ENCODE results near the gene PTTG1IP.
A peak's percentile ranks its signal among the peaks of the same experiment; 100 is the strongest.

The PTTG1IP gene

DNA sequence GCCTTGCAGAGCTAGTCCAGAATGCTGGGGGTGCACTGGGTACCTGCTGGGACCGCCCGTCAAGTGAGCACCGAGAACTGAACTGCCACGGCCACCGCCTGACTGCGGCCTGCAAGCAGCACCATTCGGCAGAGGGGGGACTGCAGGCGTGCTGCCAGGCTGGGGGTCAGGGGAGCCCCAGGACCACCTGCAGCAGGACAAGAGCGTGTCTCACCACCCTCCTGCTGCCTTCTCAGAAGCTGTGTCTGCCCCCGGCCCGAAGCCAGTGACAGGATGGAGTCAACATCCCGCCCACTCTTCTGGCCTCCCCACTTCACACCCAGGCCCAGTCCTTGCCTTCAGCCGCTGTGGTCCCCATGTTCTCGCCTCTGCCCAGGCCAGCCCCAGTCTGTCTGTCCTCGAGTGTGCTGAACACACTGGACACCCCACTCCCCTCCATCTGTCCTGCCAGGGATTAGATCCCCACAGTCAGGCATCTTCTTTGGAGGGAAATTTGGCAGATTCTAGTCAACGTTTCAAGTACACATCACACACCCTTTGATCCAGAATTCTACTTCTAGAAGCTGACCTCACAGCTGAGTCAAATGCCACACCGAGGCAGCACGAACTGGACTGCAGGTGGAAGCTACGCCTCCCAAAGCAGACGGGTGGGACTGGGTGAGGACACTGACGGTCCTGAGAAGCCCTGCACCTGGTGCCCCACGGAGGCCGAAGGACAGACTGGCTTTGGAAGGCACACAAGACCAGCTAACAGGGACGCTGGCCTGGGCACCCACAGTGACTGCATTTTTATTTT lies 26.0 kb downstream of the PTTG1IP start:
- DNase-seq: no peak
- Histone ChIP-seq H3K27me3 (replicated peaks in 2 of 5; ENCODE audit: control insufficient read depth in 4 of 5, insufficient read depth in 5 of 5, low read length in 4 of 5) (no peaks in the 10 kb centered on the region), H3K9me3 (ENCODE audit: control extremely low read depth in 1 of 5, control insufficient read depth in 4 of 5, insufficient read depth in 2 of 5, low read depth in 1 of 5, low read length in 4 of 5) (no peaks in the 10 kb centered on the region), H3K4me3 (ENCODE audit: control insufficient read depth in 1 of 7, extremely low read depth in 1 of 7, insufficient read depth in 4 of 7, low read depth in 2 of 7, low read length in 6 of 7) (no peak overlapping the region), H3K4me1 (ENCODE audit: control extremely low read depth in 1 of 4, control insufficient read depth in 4 of 4, insufficient read depth in 4 of 4, low read length in 3 of 4) (peaks cover 6 to 43% (median 31%) of the 10 kb centered on the region in 4 experiments), H3K27ac (ENCODE audit: insufficient read depth in 1 of 2, low read depth in 1 of 2, low read length in 2 of 2, poor library complexity in 1 of 2, severe bottlenecking in 2 of 2) (no peak overlapping the region), H3K36me3 (ENCODE audit: control insufficient read depth in 4 of 4, insufficient read depth in 4 of 4, low read length in 3 of 4) (peaks cover 4 to 42% (median 31%) of the 10 kb centered on the region in 4 experiments)
- ChIA-PET POLR2A (interaction anchor here (0.9 to 2.8 kb wide), 2 partner anchors 20 to 27 kb away, joined by 3 to 7 read pairs; partner anchors contain the start of gene PTTG1IP), CTCF (interaction anchor here (0.7 to 2.5 kb wide), 8 partner anchors 8 to 85 kb away, joined by 3 to 8 read pairs (median 3); no protein-coding TSS in a partner anchor)
- WGBS (ENCODE audit: insufficient coverage): 98% methylated on average over 23 of the region's 24 CpGs

DNA sequence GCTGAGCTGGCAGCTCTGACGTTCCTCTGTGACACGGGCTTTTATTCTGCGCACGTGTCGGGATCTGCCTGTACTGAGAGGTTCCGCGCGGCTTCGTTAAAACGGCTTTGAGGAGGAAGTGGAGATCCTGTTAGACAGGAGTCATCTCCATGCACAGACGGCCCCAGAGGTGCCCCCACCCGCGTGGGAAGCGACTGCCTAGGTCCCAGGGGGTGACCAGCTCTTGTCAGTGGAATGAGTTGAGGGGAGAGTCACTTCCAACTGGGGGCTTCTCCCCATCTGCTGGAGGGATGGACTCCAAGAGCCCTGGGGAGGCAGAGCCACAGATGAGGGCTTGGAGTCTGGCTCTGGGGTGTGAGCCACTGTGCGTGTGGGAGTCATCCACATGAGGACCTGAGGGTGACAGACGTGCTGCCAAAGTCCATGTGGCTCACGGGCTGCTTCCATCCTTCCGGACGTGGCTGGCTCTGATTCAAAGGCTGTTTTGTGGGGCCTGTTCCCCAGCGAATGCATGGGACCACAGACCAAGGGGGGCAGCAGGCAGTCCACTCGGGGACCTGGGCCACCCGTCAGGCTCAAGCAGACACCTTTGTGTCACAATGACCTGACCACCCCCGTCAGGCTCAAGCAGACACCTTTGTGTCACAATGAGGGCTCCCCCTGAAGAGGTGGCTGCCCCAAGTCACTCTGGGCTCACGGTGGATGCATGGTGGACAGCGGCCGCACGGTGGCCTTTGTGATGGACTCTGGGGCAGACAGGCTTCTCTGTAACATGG lies 26.8 kb downstream of the PTTG1IP start:
- H3K4me3 ChIP-seq (ENCODE audit: control insufficient read depth in 1 of 7, extremely low read depth in 1 of 7, insufficient read depth in 4 of 7, low read depth in 2 of 7, low read length in 6 of 7): peak overlapping the region in 5 of 7 experiments; percentile 5 to 77 (median 64)
- no peaks in the 10 kb centered on the region for H3K9me3 ChIP-seq (ENCODE audit: control extremely low read depth in 1 of 5, control insufficient read depth in 4 of 5, insufficient read depth in 2 of 5, low read depth in 1 of 5, low read length in 4 of 5)
- no peak overlapping the region for H3K27ac ChIP-seq (ENCODE audit: insufficient read depth in 1 of 2, low read depth in 1 of 2, low read length in 2 of 2, poor library complexity in 1 of 2, severe bottlenecking in 2 of 2)
- ChIA-PET CTCF (interaction anchor here (0.7 to 2.5 kb wide), 10 partner anchors 9 to 86 kb away, joined by 3 to 8 read pairs (median 3); no protein-coding TSS in a partner anchor), POLR2A (interaction anchor here (0.7 to 2.8 kb wide), 4 partner anchors 8 to 61 kb away, joined by 3 to 7 read pairs (median 4); partner anchors contain the start of gene PTTG1IP)
- H3K27me3 ChIP-seq (replicated peaks in 2 of 5; ENCODE audit: control insufficient read depth in 4 of 5, insufficient read depth in 5 of 5, low read length in 4 of 5): no peaks in the 10 kb centered on the region
- peaks cover 4 to 34% (median 30%) of the 10 kb centered on the region in 4 experiments for H3K36me3 ChIP-seq (ENCODE audit: control insufficient read depth in 4 of 4, insufficient read depth in 4 of 4, low read length in 3 of 4)
- WGBS (ENCODE audit: insufficient coverage): 31% methylated on average over 25 of the region's 27 CpGs
- peak; percentile 57 to 83 (median 80) for DNase-seq
- H3K4me1 ChIP-seq (ENCODE audit: control extremely low read depth in 1 of 4, control insufficient read depth in 4 of 4, insufficient read depth in 4 of 4, low read length in 3 of 4): peaks cover 3 to 35% (median 27%) of the 10 kb centered on the region in 4 experiments

DNA sequence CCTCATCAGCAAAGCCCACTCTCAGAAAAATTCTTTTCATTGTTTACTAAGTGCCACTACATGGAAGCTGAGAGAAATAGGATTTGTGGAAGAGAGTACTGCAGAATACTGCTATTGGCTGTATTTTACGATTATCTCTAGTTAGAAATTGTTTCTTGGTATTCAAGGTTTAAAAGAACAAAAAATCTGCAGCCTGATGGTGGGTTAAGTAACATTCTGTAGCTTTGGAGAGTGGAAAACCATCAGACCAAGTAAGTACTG lies 27.3 kb downstream of the PTTG1IP start:
- peaks cover 4 to 30% (median 27%) of the 10 kb centered on the region in 4 experiments for H3K36me3 ChIP-seq (ENCODE audit: control insufficient read depth in 4 of 4, insufficient read depth in 4 of 4, low read length in 3 of 4)
- H3K27me3 ChIP-seq (replicated peaks in 2 of 5; ENCODE audit: control insufficient read depth in 4 of 5, insufficient read depth in 5 of 5, low read length in 4 of 5): no peaks in the 10 kb centered on the region
- H3K4me3 ChIP-seq (ENCODE audit: control insufficient read depth in 1 of 7, extremely low read depth in 1 of 7, insufficient read depth in 4 of 7, low read depth in 2 of 7, low read length in 6 of 7): peak overlapping the region in 6 of 7 experiments; percentile 32 to 77 (median 62)
- ChIA-PET CTCF (interaction anchor here (0.7 to 2.5 kb wide), 9 partner anchors 9 to 86 kb away, joined by 3 to 8 read pairs (median 3); no protein-coding TSS in a partner anchor), POLR2A (interaction anchor here (0.6 to 2.8 kb wide), 5 partner anchors 9 to 62 kb away, joined by 3 to 7 read pairs (median 4); partner anchors contain the start of gene PTTG1IP)
- H3K27ac ChIP-seq (ENCODE audit: insufficient read depth in 1 of 2, low read depth in 1 of 2, low read length in 2 of 2, poor library complexity in 1 of 2, severe bottlenecking in 2 of 2): peak overlapping the region in 1 of 2 experiments; percentile 22
- H3K4me1 ChIP-seq (ENCODE audit: control extremely low read depth in 1 of 4, control insufficient read depth in 4 of 4, insufficient read depth in 4 of 4, low read length in 3 of 4): peaks cover 0 to 30% (median 25%) of the 10 kb centered on the region in 4 experiments
- DNase-seq: no peak
- WGBS (ENCODE audit: insufficient coverage): 0% methylated on average over 1 of the region's 1 CpG
- H3K9me3 ChIP-seq (ENCODE audit: control extremely low read depth in 1 of 5, control insufficient read depth in 4 of 5, insufficient read depth in 2 of 5, low read depth in 1 of 5, low read length in 4 of 5): no peaks in the 10 kb centered on the region

DNA sequence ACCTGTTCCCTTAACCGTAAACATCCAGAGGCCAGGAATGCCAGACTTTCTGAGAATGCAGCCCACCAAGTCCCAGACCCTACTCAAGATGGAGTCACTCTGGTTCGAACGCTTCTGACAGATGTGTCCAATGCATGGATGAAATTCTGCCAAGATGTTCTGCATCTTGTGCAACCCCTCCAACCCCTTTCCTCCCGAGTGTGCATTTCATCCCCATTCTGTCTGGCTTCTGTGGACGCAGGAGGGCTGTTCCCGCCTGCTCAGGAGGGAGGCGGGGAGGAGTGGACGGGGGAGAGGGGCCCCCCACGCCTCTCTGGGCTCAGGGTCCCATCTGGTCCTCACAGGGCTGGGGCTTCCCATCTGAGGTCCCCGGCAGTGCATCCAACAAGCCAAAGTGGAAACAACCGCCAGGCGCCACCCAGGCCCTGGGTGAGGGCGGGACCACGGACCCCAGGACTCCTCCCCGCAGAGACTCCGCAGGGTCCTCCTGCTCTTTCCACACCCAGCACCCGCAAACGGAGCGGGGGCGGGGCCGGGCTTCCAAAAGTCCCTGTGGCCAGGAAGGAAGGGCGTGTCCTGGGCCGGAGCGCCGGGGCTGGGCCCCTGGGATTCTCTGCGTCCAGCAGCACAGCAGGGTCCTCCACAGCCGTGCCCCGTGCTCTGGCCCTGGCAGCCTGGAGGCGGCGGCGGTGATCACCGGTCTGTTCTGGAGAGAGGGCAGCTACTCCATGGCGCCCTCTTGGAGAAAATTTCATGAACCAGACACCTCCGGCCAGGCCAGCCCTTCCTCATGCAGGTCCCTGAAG lies 27.9 kb downstream of the PTTG1IP start:
- CTCF ChIA-PET: interaction anchor here (0.9 to 2.5 kb wide), 7 partner anchors 8 to 87 kb away, joined by 3 to 8 read pairs (median 4); no protein-coding TSS in a partner anchor
- Histone ChIP-seq H3K36me3 (ENCODE audit: control insufficient read depth in 4 of 4, insufficient read depth in 4 of 4, low read length in 3 of 4) (peaks cover 2 to 25% (median 22%) of the 10 kb centered on the region in 4 experiments), H3K9me3 (ENCODE audit: control extremely low read depth in 1 of 5, control insufficient read depth in 4 of 5, insufficient read depth in 2 of 5, low read depth in 1 of 5, low read length in 4 of 5) (no peaks in the 10 kb centered on the region), H3K4me3 (ENCODE audit: control insufficient read depth in 1 of 7, extremely low read depth in 1 of 7, insufficient read depth in 4 of 7, low read depth in 2 of 7, low read length in 6 of 7) (peak overlapping the region; percentile 30 to 77 (median 59)), H3K27ac (ENCODE audit: insufficient read depth in 1 of 2, low read depth in 1 of 2, low read length in 2 of 2, poor library complexity in 1 of 2, severe bottlenecking in 2 of 2) (peak overlapping the region in 1 of 2 experiments; percentile 22), H3K4me1 (ENCODE audit: control extremely low read depth in 1 of 4, control insufficient read depth in 4 of 4, insufficient read depth in 4 of 4, low read length in 3 of 4) (peaks cover 0 to 28% (median 23%) of the 10 kb centered on the region in 4 experiments), H3K27me3 (replicated peaks in 2 of 5; ENCODE audit: control insufficient read depth in 4 of 5, insufficient read depth in 5 of 5, low read length in 4 of 5) (no peaks in the 10 kb centered on the region)
- DNase-seq: peak; percentile 65 to 82 (median 80)
- 11% methylated on average over 17 of the region's 34 CpGs for WGBS (ENCODE audit: insufficient coverage)
- POLR2A ChIA-PET: interaction anchor here (0.6 to 1.1 kb wide), 4 partner anchors 9 to 62 kb away, joined by 3 to 5 read pairs (median 4); no protein-coding TSS in a partner anchor

DNA sequence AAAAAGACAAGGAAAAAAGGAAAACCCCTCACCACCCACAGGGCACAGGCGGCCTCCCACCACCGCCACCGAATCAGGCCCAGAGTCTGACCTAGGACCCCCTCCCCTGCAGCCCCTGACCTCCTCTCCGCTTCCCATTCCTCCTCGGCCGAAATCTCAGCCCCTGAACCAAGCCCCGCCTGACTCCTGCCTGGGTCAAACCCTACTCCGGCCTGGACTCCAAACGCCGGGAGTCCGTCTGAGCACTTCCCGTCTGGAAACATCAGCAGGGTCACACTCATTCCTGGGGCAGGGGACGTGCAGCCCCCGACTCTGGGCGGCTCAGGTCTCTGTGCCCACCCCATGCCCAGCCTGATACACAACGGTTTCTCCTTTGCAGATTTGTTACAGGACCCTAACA lies 29.2 kb downstream of the PTTG1IP start:
- POLR2A ChIA-PET: no interaction called here
- Histone ChIP-seq H3K27ac (ENCODE audit: insufficient read depth in 1 of 2, low read depth in 1 of 2, low read length in 2 of 2, poor library complexity in 1 of 2, severe bottlenecking in 2 of 2) (no peak overlapping the region), H3K9me3 (ENCODE audit: control extremely low read depth in 1 of 5, control insufficient read depth in 4 of 5, insufficient read depth in 2 of 5, low read depth in 1 of 5, low read length in 4 of 5) (no peaks in the 10 kb centered on the region), H3K36me3 (ENCODE audit: control insufficient read depth in 4 of 4, insufficient read depth in 4 of 4, low read length in 3 of 4) (peaks cover 0 to 11% (median 8%) of the 10 kb centered on the region in 4 experiments), H3K4me3 (ENCODE audit: control insufficient read depth in 1 of 7, extremely low read depth in 1 of 7, insufficient read depth in 4 of 7, low read depth in 2 of 7, low read length in 6 of 7) (no peak overlapping the region), H3K27me3 (replicated peaks in 2 of 5; ENCODE audit: control insufficient read depth in 4 of 5, insufficient read depth in 5 of 5, low read length in 4 of 5) (no peaks in the 10 kb centered on the region), H3K4me1 (ENCODE audit: control extremely low read depth in 1 of 4, control insufficient read depth in 4 of 4, insufficient read depth in 4 of 4, low read length in 3 of 4) (peaks cover 0 to 24% (median 23%) of the 10 kb centered on the region in 4 experiments)
- no peak for DNase-seq
- 93% methylated on average over 10 of the region's 16 CpGs for WGBS (ENCODE audit: insufficient coverage)
- CTCF ChIA-PET: interaction anchor here (0.8 to 0.9 kb wide), 3 partner anchors 30 to 46 kb away, joined by 3 read pairs; partner anchors contain the start of gene PTTG1IP

DNA sequence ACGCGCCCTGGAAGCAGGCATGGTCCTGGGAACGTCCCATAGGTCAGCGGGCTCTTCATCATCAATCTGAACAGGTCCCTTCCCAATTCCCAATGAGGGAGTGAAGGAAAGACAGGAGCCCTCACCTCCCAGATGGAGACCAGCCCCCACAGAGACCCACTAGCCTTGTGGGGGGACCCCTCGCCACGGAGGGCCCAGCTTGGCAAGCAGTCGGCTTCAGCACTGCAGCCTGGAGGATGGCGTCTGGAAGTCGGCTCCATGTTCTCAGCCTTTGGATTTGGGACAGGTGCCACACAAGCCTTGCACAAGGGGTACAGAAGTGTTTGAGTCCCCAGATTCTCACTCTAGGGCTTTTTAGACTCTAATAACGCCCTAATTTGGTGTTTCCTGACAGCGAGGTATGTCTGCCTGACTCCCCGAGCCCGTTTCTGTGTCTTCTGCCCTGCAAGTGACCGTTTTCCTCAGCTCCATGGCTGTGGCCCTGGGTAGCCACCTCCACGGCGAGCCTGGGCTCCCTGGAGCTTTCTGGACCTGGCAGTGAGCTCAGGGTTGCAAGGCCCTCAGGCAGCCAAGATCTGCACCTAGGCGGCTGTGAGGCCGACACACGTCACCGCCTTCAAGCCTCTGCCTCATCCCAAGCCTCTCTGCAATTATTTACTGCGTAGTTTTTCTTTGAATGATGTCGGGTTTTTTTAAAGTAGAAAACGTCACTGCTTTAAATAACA lies 30.6 kb downstream of the PTTG1IP start:
- POLR2A ChIA-PET: no interaction called here
- no peak overlapping the region for H3K4me3 ChIP-seq (ENCODE audit: control insufficient read depth in 1 of 7, extremely low read depth in 1 of 7, insufficient read depth in 4 of 7, low read depth in 2 of 7, low read length in 6 of 7)
- H3K9me3 ChIP-seq (ENCODE audit: control extremely low read depth in 1 of 5, control insufficient read depth in 4 of 5, insufficient read depth in 2 of 5, low read depth in 1 of 5, low read length in 4 of 5): no peaks in the 10 kb centered on the region
- H3K4me1 ChIP-seq (ENCODE audit: control extremely low read depth in 1 of 4, control insufficient read depth in 4 of 4, insufficient read depth in 4 of 4, low read length in 3 of 4): peaks cover 0 to 24% (median 23%) of the 10 kb centered on the region in 4 experiments
- no peak for DNase-seq
- H3K36me3 ChIP-seq (ENCODE audit: control insufficient read depth in 4 of 4, insufficient read depth in 4 of 4, low read length in 3 of 4): peaks cover 0 to 3% (median 1%) of the 10 kb centered on the region in 4 experiments
- no peak overlapping the region for H3K27ac ChIP-seq (ENCODE audit: insufficient read depth in 1 of 2, low read depth in 1 of 2, low read length in 2 of 2, poor library complexity in 1 of 2, severe bottlenecking in 2 of 2)
- WGBS (ENCODE audit: insufficient coverage): 96% methylated on average over 18 of the region's 23 CpGs
- no peaks in the 10 kb centered on the region for H3K27me3 ChIP-seq (replicated peaks in 2 of 5; ENCODE audit: control insufficient read depth in 4 of 5, insufficient read depth in 5 of 5, low read length in 4 of 5)
- CTCF ChIA-PET: interaction anchor here (0.6 to 1.0 kb wide), 3 partner anchors 15 to 31 kb away, joined by 3 to 4 read pairs (median 3); partner anchors contain the start of gene PTTG1IP
